SK-N-DZ (cell line): ENCODE results near the gene HOXB5.

Experiments used
- DNase-seq: peaks from one replicate; pipeline ENCODE4 v3.0.0-alpha.2; 2015; ENCODE audit warnings: low spot score

HOXB5 gene

GRCh38 chr17:48630009-48630924 is 36.7 kb upstream of the HOXB5 start:
- no peak for DNase-seq

GRCh38 chr17:48629411-48629759 is 35.8 kb upstream of the HOXB5 start:
- DNase-seq = no peak

- no peak for DNase-seq
Measured at GRCh38 chr17:48628649-48629410, 35.3 kb upstream of the HOXB5 start.

- no peak for DNase-seq
Measured at GRCh38 chr17:48627623-48628521, 34.3 kb upstream of the HOXB5 start.

- DNase-seq = no peak
Measured at GRCh38 chr17:48627118-48627597, 33.6 kb upstream of the HOXB5 start.

- DNase-seq = no peak
Measured at GRCh38 chr17:48626245-48627117, 32.9 kb upstream of the HOXB5 start, which contains the start of gene HOXB9. HOXB9 (minus strand) TSS chr17:48626358; CDS start chr17:48626269, 89 bp downstream.

- no peak for DNase-seq
Measured at GRCh38 chr17:48625495-48626244, 32.1 kb upstream of the HOXB5 start.

- no peak for DNase-seq
Measured at GRCh38 chr17:48624544-48625494, 31.2 kb upstream of the HOXB5 start.

- no peak for DNase-seq
Measured at GRCh38 chr17:48624118-48624517, 30.5 kb upstream of the HOXB5 start.

GRCh38 chr17:48623583-48623982 is 30.0 kb upstream of the HOXB5 start:
- no peak for DNase-seq

GRCh38 chr17:48622857-48623256 is 29.3 kb upstream of the HOXB5 start:
- no peak for DNase-seq

GRCh38 chr17:48621410-48622392 is 28.1 kb upstream of the HOXB5 start:
- DNase-seq = no peak

- no peak for DNase-seq
Measured at GRCh38 chr17:48620461-48621139, 27.0 kb upstream of the HOXB5 start.

GRCh38 chr17:48619826-48620449 is 26.4 kb upstream of the HOXB5 start:
- no peak for DNase-seq

- peak; percentile 73 for DNase-seq
Measured at GRCh38 chr17:48618256-48618896, 24.8 kb upstream of the HOXB5 start.
